Hepatocyte (in vitro differentiated cells): ENCODE data around the gene ADAD2. TPM values are rescaled to one million over a fixed set of nuclear protein-coding genes. Genes with fewer than 3 reads are reported as not detected.

ENCODE experiments used
- DNase-seq: peaks from one replicate; pipeline ENCODE4 v3.0.0-alpha.2; 2016; ENCODE audit warnings: low spot score
- H2AFZ ChIP-seq: fragments of 200-600 bp; sonication (generic); 2 replicates; pipeline ENCODE4 v1.6.0; 2016; ENCODE audit warnings: antibody characterized with exemption, mild to moderate bottlenecking
- H3K27ac ChIP-seq: fragments of 200-600 bp; sonication (generic); 2 replicates; pipeline ENCODE4 v1.5.1; 2016; ENCODE audit warnings: mild to moderate bottlenecking
- H3K27me3 ChIP-seq: fragments of 200-600 bp; sonication (generic); 2 replicates; pipeline ENCODE4 v1.6.1; 2016
- H3K36me3 ChIP-seq: fragments of 200-600 bp; sonication (generic); replicated peaks from 2 replicates; pipeline ENCODE4 v1.5.1; 2016; ENCODE audit warnings: low read depth; ENCODE audit not compliant: insufficient read depth
- H3K4me1 ChIP-seq: fragments of 200-600 bp; sonication (generic); 2 replicates; pipeline ENCODE4 v1.5.1; 2016; ENCODE audit warnings: mild to moderate bottlenecking, moderate library complexity; ENCODE audit not compliant: insufficient read depth
- H3K4me2 ChIP-seq: fragments of 200-600 bp; sonication (generic); 2 replicates; pipeline ENCODE4 v1.6.0; 2016
- H3K4me3 ChIP-seq: fragments of 200-600 bp; sonication (generic); 2 replicates; pipeline ENCODE4 v1.5.1; 2016; ENCODE audit warnings: mild to moderate bottlenecking
- H3K79me2 ChIP-seq: fragments of 200-600 bp; sonication (generic); 2 replicates; pipeline ENCODE4 v1.6.0; 2017; ENCODE audit warnings: mild to moderate bottlenecking
- H3K9me2 ChIP-seq: fragments of 200-600 bp; sonication (generic); replicated peaks from 2 replicates; pipeline ENCODE4 v1.6.0; 2017; ENCODE audit warnings: mild to moderate bottlenecking; ENCODE audit not compliant: insufficient read depth
- H3K9me3 ChIP-seq: fragments of 200-600 bp; sonication (generic); 2 replicates; pipeline ENCODE4 v1.5.1; 2016; ENCODE audit warnings: low read depth, mild to moderate bottlenecking
- H4K20me1 ChIP-seq: fragments of 200-600 bp; sonication (generic); 2 replicates; pipeline ENCODE4 v1.6.0; 2016; ENCODE audit warnings: mild to moderate bottlenecking; ENCODE audit not compliant: insufficient read depth, poor library complexity, severe bottlenecking
- EZH2 ChIP-seq: fragments of 200-600 bp; sonication (generic); IDR thresholded peaks from 2 replicates; pipeline ENCODE4 v1.6.1; 2016; ENCODE audit warnings: antibody characterized with exemption, mild to moderate bottlenecking, borderline replicate concordance
- EZH2phosphoT487 ChIP-seq: fragments of 200-600 bp; sonication (generic); IDR thresholded peaks from one replicate; pipeline ENCODE4 v1.6.1; 2018; ENCODE audit warnings: antibody characterized with exemption, mild to moderate bottlenecking, low read depth, moderate library complexity; ENCODE audit not compliant: unreplicated experiment, severe bottlenecking
- WGBS: methylation state at CpG from one replicate; pipeline ENCODE4 v1.1.6; 2016; ENCODE audit warnings: low lambda C conversion rate; ENCODE audit errors: missing lambda C conversion rate; 5-methylcytosine and 5-hydroxymethylcytosine counted together
- polyA plus RNA-seq: library from polyadenylated mRNA; unstranded; fragments of >200 nt; fragmentation: Nextera tagmentation; extraction: Ambion mirVana; gene quantifications from 2 replicates; pipeline ENCODE4 v1.2.1, GENCODE V29; 2016
- total RNA-seq: library from RNA; depleted of rRNA; stranded (reverse); fragments of >200 nt; gene quantifications from 2 replicates; pipeline ENCODE4 v1.2.3, GENCODE V29; 2014
- TF ChIP-seq, protein P1 (sequence below): fragments of 200-600 bp; sonication (generic); IDR thresholded peaks from 2 replicates; pipeline ENCODE4 v1.5.1; 2016; ENCODE audit warnings: antibody characterized with exemption, mild to moderate bottlenecking; ENCODE audit not compliant: poor library complexity

The ADAD2 gene
- total and polyA plus RNA-seq, 2 experiments from 2014 or later = 0.30 TPM; not detected in 1

DNA sequence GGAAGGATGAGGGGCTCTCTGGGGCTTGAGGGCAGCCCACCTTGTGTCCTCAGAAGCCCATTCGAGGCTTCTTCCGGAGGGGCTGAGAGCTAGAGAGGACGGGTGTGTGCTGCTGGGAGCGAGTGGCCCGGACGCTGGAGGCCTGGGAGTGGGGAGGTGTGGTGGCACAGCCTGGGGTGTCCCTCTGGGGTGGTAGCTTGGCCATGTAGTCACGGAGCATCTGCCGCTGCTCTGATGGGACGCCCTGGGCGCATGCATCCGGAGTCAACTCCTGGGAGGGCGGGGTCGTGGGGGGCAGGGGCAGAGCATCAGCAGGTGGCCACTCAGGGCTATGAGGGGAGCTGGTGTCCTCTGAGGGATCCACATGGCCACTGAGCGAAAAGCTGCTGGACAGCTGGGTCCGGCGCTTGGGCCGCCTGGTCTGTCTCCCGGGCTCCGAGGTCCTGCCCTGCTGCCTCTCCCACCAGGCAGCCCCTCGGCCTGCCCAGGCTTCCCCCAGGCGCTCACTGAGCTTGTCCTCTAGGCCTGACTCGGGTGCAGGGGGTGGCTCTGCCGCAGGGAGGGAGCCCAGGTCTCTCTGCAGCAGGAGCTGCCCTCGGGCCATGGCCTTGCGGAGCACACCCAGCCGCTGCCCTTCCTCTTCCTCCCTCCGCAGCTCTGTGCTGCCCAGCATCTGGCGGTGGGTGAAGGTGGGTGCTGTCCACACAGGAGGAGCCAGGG is 11.9 kb upstream of the ADAD2 start:
- 95% methylated on average over 19 of the region's 28 CpGs for WGBS
- DNase-seq = peak; percentile 4

GRCh38 chr16:84179612-84180320 is 11.2 kb upstream of the ADAD2 start:
- no peak for DNase-seq
- H3K9me2 ChIP-seq = no peaks in the 10 kb centered on the region
- H3K27me3 ChIP-seq = no peaks in the 10 kb centered on the region
- no peaks in the 10 kb centered on the region for H3K36me3 ChIP-seq
- no peak overlapping the region for H3K4me2 ChIP-seq
- TF ChIP-seq, protein P1, sequence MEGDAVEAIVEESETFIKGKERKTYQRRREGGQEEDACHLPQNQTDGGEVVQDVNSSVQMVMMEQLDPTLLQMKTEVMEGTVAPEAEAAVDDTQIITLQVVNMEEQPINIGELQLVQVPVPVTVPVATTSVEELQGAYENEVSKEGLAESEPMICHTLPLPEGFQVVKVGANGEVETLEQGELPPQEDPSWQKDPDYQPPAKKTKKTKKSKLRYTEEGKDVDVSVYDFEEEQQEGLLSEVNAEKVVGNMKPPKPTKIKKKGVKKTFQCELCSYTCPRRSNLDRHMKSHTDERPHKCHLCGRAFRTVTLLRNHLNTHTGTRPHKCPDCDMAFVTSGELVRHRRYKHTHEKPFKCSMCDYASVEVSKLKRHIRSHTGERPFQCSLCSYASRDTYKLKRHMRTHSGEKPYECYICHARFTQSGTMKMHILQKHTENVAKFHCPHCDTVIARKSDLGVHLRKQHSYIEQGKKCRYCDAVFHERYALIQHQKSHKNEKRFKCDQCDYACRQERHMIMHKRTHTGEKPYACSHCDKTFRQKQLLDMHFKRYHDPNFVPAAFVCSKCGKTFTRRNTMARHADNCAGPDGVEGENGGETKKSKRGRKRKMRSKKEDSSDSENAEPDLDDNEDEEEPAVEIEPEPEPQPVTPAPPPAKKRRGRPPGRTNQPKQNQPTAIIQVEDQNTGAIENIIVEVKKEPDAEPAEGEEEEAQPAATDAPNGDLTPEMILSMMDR = no peak
- no peak for TF ChIP-seq EZH2
- TF ChIP-seq EZH2phosphoT487 = no peak
- WGBS = 95% methylated on average over 25 of the region's 33 CpGs
- H4K20me1 ChIP-seq = no peaks in the 10 kb centered on the region
- no peaks in the 10 kb centered on the region for H3K9me3 ChIP-seq
- peaks cover 7% of the 10 kb centered on the region for H3K79me2 ChIP-seq
- H3K4me3 ChIP-seq = no peak overlapping the region
- peaks cover 15% of the 10 kb centered on the region for H3K4me1 ChIP-seq
- H3K27ac ChIP-seq = no peak overlapping the region
- H2AFZ ChIP-seq = no peak overlapping the region

More for the DNA sequence above, 11.9 kb upstream of the ADAD2 start:
- TF ChIP-seq EZH2phosphoT487 = no peak
- no peak for TF ChIP-seq EZH2
- TF ChIP-seq, protein P1 = no peak
- Histone ChIP-seq H4K20me1 (no peaks in the 10 kb centered on the region), H3K4me2 (no peak overlapping the region), H3K36me3 (no peaks in the 10 kb centered on the region), H3K79me2 (no peaks in the 10 kb centered on the region), H3K27ac (no peak overlapping the region), H3K4me1 (peaks cover 15% of the 10 kb centered on the region), H3K27me3 (no peaks in the 10 kb centered on the region), H3K9me2 (no peaks in the 10 kb centered on the region), H2AFZ (no peak overlapping the region), H3K9me3 (no peaks in the 10 kb centered on the region), H3K4me3 (no peak overlapping the region)

- Histone ChIP-seq H3K27ac (no peak overlapping the region), H3K27me3 (no peaks in the 10 kb centered on the region), H3K4me3 (no peak overlapping the region), H3K9me3 (no peaks in the 10 kb centered on the region), H4K20me1 (no peaks in the 10 kb centered on the region), H3K4me1 (peaks cover 15% of the 10 kb centered on the region), H3K4me2 (no peak overlapping the region), H3K79me2 (peaks cover 16% of the 10 kb centered on the region), H3K9me2 (no peaks in the 10 kb centered on the region), H3K36me3 (no peaks in the 10 kb centered on the region), H2AFZ (no peak overlapping the region)
- DNase-seq = peak; percentile 4
- WGBS = 94% methylated on average over 20 of the region's 21 CpGs
- TF ChIP-seq, protein P1 = no peak
Measured at GRCh38 chr16:84180519-84181140, 10.3 kb upstream of the ADAD2 start.
